ENCODE measurements around the gene IL5. TPM values are rescaled to one million over a fixed set of nuclear protein-coding genes. Genes with fewer than 3 reads are reported as not detected.

IL5 gene
- total and polyA plus RNA-seq, 4 donors = not detected

- Histone ChIP-seq H3K9me3 (ENCODE audit: control insufficient read depth in 4 of 4, insufficient read depth in 3 of 4, low read length in 3 of 4) (no peaks in the 10 kb centered on the region), H3K9ac (ENCODE audit: insufficient read depth in 1 of 2, low read length in 2 of 2) (peak overlapping the region; percentile 4 to 70), H3K4me1 (ENCODE audit: control insufficient read depth in 5 of 5, insufficient read depth in 5 of 5, low read length in 5 of 5) (peaks cover 6 to 33% (median 12%) of the 10 kb centered on the region in 5 donors), H3K27me3 (ENCODE audit: control insufficient read depth in 3 of 3, insufficient read depth in 3 of 3, low read length in 2 of 3) (no peaks in the 10 kb centered on the region), H3K27ac (ENCODE audit: low read depth in 1 of 2, low read length in 1 of 2) (peak overlapping the region; percentile 93 to 99), H3K4me3 (peak overlapping the region; percentile 67), H3K36me3 (ENCODE audit: control insufficient read depth in 4 of 4, insufficient read depth in 4 of 4, low read length in 4 of 4) (no peaks in the 10 kb centered on the region)
- WGBS, 2 donors = 2 to 3% methylated on average over 58 to 62 of the region's 62 CpGs
- DNase-seq (peak; percentile 86 to 90 (median 90)), ATAC-seq (ENCODE audit: insufficient read depth, low FRiP score) (peak; percentile 81)
- TF ChIP-seq CTCF (IDR thresholded peaks at IDR 0.05; ENCODE audit: control extremely low read depth, extremely low read depth) = no peak
Measured at GRCh38 chr5:132496631-132497487, 46.5 kb downstream of the IL5 start.

DNA sequence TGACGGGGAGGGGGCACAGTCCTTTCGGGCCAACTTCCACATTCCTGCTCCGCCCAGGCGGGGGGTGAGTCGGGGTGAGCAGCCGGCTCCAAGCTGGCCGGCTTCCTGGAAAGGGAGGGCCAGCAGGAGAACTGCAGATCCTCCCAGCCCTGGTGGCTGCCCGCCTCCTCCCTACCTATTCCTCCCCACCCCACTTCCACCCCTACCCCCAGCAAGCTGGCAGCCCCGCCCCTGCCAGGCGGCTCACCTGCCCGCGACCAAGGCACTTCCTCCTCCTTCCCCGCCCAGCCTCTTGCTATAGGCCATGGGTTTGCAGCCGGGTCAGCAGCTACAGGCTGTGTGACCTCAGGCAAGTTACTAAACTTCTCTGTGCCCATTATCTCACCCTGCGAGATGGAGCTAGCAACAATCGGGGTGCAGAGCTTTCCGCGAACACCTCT, 47.1 kb downstream of the IL5 start:
- peak overlapping the region; percentile 67 for H3K4me3 ChIP-seq
- H3K4me1 ChIP-seq (ENCODE audit: control insufficient read depth in 5 of 5, insufficient read depth in 5 of 5, low read length in 5 of 5) = peaks cover 7 to 36% (median 12%) of the 10 kb centered on the region in 5 donors
- TF ChIP-seq CTCF (IDR thresholded peaks at IDR 0.05; ENCODE audit: control extremely low read depth, extremely low read depth) = no peak
- peak; percentile 93 for DNase-seq
- H3K27ac ChIP-seq (ENCODE audit: low read depth in 1 of 2, low read length in 1 of 2) = peak overlapping the region; percentile 93 to 99
- 0% methylated on average over 14 to 18 of the region's 18 CpGs for WGBS, 2 donors
- peak overlapping the region; percentile 4 to 70 for H3K9ac ChIP-seq (ENCODE audit: insufficient read depth in 1 of 2, low read length in 2 of 2)
- H3K27me3 ChIP-seq (ENCODE audit: control insufficient read depth in 3 of 3, insufficient read depth in 3 of 3, low read length in 2 of 3) = no peaks in the 10 kb centered on the region
- H3K9me3 ChIP-seq (ENCODE audit: control insufficient read depth in 4 of 4, insufficient read depth in 3 of 4, low read length in 3 of 4) = no peaks in the 10 kb centered on the region
- H3K36me3 ChIP-seq (ENCODE audit: control insufficient read depth in 4 of 4, insufficient read depth in 4 of 4, low read length in 4 of 4) = no peaks in the 10 kb centered on the region
- ATAC-seq (ENCODE audit: insufficient read depth, low FRiP score) = peak; percentile 79

DNA sequence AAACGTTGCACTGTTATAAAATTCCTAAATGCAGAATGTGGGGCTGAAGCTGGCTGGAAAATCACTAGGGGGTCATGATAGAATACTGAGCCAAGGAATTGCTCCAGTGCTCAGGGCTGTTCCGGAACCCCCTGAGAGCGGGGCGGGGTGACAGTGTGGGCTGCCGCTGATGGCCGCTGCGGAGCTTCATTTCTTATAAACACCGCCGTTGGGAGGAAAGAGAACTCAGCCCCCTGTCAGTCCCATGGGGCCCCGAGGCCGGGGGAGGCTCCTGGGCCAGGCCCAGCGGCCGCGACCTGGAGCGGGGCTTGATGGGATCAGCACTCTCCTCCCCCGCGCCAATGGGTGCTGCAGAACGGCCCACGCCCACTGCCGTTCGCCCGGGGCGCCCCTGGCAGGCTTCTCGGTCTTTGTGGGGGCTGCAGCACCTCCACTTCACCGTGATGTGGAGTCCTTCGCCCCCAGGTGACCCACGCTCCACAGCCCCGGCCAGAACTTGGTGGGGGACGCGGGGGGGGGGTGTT, 47.6 kb downstream of the IL5 start:
- peak; percentile 93 to 95 (median 95) for DNase-seq

More for the DNA sequence above, 47.6 kb downstream of the IL5 start:
- peak; percentile 59 for ATAC-seq (ENCODE audit: insufficient read depth, low FRiP score)
- Histone ChIP-seq H3K4me1 (ENCODE audit: control insufficient read depth in 5 of 5, insufficient read depth in 5 of 5, low read length in 5 of 5) (peaks cover 7 to 33% (median 12%) of the 10 kb centered on the region in 5 donors), H3K36me3 (ENCODE audit: control insufficient read depth in 4 of 4, insufficient read depth in 4 of 4, low read length in 4 of 4) (no peaks in the 10 kb centered on the region), H3K9ac (ENCODE audit: insufficient read depth in 1 of 2, low read length in 2 of 2) (peak overlapping the region; percentile 56 to 83), H3K27me3 (ENCODE audit: control insufficient read depth in 3 of 3, insufficient read depth in 3 of 3, low read length in 2 of 3) (no peaks in the 10 kb centered on the region), H3K9me3 (ENCODE audit: control insufficient read depth in 4 of 4, insufficient read depth in 3 of 4, low read length in 3 of 4) (no peaks in the 10 kb centered on the region), H3K27ac (ENCODE audit: low read depth in 1 of 2, low read length in 1 of 2) (peak overlapping the region; percentile 93 to 99), H3K4me3 (peak overlapping the region; percentile 39)
- 0% methylated on average over 28 to 30 of the region's 30 CpGs for WGBS, 2 donors
- no peak for TF ChIP-seq CTCF (IDR thresholded peaks at IDR 0.05; ENCODE audit: control extremely low read depth, extremely low read depth)
